GM23248 (cell line): ENCODE data around the gene ARID4B.

ENCODE experiments used
- EZH2 ChIP-seq: fragments of 200-600 bp; sonication (generic); IDR thresholded peaks from 2 replicates; pipeline ENCODE4 v1.6.1; 2018; ENCODE audit warnings: antibody characterized with exemption, mild to moderate bottlenecking; ENCODE audit not compliant: insufficient read depth, poor library complexity, severe bottlenecking
- EZH2phosphoT487 ChIP-seq: fragments of 200-600 bp; sonication (generic); IDR thresholded peaks from 2 replicates; pipeline ENCODE4 v1.6.1; 2018; ENCODE audit warnings: antibody characterized with exemption, moderate library complexity, mild to moderate bottlenecking, low read depth; ENCODE audit not compliant: insufficient read depth

DNA sequence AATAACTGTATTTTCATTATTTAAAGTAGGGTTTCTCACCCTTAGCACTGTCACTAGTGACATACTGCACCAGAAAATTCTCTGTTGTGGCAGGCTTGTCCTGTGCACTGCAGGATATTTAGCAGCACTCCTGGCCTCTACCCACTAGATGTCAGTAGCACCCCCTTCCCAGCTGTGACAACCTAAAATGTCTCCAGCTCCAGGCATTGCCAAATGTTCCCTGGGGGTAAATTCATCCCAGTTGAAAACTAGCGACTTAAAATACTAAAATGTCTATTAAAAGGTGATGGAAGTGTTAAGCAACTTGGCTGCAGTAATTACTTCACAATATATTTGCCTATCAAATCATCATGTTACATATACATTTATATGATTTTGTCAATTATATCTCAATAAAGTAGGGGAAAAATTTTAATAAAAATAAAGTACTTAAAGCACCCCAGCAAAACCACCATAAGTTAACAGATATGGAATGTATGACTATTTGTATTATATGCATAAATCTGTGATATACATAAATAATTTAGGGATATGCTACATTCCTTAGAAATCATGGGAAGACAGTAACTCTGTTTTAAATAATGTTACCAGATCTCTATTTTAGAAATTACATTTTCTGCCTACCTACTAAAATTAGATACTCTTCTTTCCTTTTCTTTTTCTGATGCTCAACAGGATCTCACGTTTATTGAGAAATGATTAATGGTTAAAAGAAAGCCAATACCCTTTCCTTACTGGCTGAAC is 74.6 kb downstream of the ARID4B start:
- no peak for TF ChIP-seq EZH2phosphoT487
- no peak for TF ChIP-seq EZH2
